Thyroid gland (tissue), 4 donors: Measurements from ENCODE around the gene SIDT1. TPM values are rescaled to one million over a fixed set of nuclear protein-coding genes. Genes with fewer than 3 reads are reported as not detected.

Experiments used
- DNase-seq, 2 donors: peaks; one replicate each; pipeline ENCODE4 v3.0.0-alpha.2; 2019
- H3K27ac ChIP-seq, 3 donors: fragments of 200-600 bp; sonication (generic); 1 replicate in 2 of 3; 2 replicates in 1 of 3; pipeline ENCODE4 v1.5.1; 2016 to 2019; ENCODE audit warnings: mild to moderate bottlenecking in 1 of 3, moderate library complexity in 1 of 3
- H3K27me3 ChIP-seq: fragments of 200-600 bp; sonication (generic); one replicate; pipeline ENCODE4 v1.5.1; 2019
- H3K36me3 ChIP-seq, 2 donors: fragments of 200-600 bp; sonication (generic); one replicate each; pipeline ENCODE4 v1.5.1; 2016 to 2019
- H3K4me1 ChIP-seq, 2 donors: fragments of 200-600 bp; sonication (generic); one replicate each; pipeline ENCODE4 v1.5.1; 2017 to 2019
- H3K4me3 ChIP-seq, 3 donors: fragments of 200-600 bp; sonication (generic); replicated peaks in 1 of 3; 1 replicate in 2 of 3; 2 replicates in 1 of 3; pipeline ENCODE4 v1.5.1; 2016; ENCODE audit warnings: mild to moderate bottlenecking in 1 of 3
- H3K9me3 ChIP-seq: fragments of 200-600 bp; sonication (generic); one replicate; pipeline ENCODE4 v1.5.1; 2017
- POLR2A ChIP-seq, 2 donors: fragments of 450-650 bp; IDR thresholded peaks; one replicate each; pipeline ENCODE4 v1.6.1; 2017; ENCODE audit warnings: antibody characterized with exemption in 2 of 2, mild to moderate bottlenecking in 2 of 2, moderate library complexity in 1 of 2
- WGBS, 2 donors: methylation state at CpG; one replicate each; pipeline ENCODE4 v1.1.5; 2017; 5-methylcytosine and 5-hydroxymethylcytosine counted together
- intact Hi-C: fragments of 100-400 bp; cut with DNase I; formaldehyde crosslinking; loops from one replicate; pipeline ENCODE4 v1.15.1; 2023
- total RNA-seq, 4 donors: library from RNA; depleted of rRNA; stranded (reverse); fragments of >200 nt; gene quantifications; one replicate each; pipeline ENCODE4 v1.2.3, GENCODE V29; 2016
- TF ChIP-seq, protein P1 (sequence below), 6 experiments: fragments of 200-600 bp in 3 of 6; fragments of 450-650 bp in 3 of 6; sonication (generic) in 3 of 6; IDR thresholded peaks; one replicate each; pipeline ENCODE4 v1.5.1; 2016 to 2019; ENCODE audit warnings: antibody characterized with exemption in 6 of 6, mild to moderate bottlenecking in 2 of 6, inconsistent platforms in 1 of 6, moderate library complexity in 1 of 6

Gene SIDT1
- total RNA-seq, 4 donors from 2014 or later, result 0.98 to 3.1 (median 2.6) TPM

DNA sequence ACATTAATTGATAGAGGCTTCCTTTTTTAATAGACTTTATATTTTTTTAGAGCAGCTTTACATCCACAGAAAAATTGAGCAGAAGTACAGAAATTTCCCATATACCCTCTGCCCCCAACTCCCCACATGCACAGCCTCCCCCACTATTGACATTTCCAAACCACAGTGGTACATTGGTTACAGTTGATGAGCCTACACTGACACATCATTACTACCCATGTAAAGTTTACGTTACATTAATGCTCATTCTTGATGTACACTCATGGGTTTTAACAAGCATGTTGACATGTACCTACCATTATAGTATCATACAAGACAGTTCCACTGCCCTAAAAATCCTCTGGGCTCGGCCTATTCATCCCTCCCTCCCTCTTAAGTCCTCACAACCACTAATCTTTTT is 85.4 kb downstream of the SIDT1 start:
- no peak overlapping the region for H3K4me3 ChIP-seq
- intact Hi-C loops, result no loop called here
- no peaks in the 10 kb centered on the region for H3K36me3 ChIP-seq
- H3K4me1 ChIP-seq, result no peaks in the 10 kb centered on the region
- no peak for DNase-seq
- no peak overlapping the region for H3K27ac ChIP-seq
- TF ChIP-seq POLR2A (IDR thresholded peaks at IDR 0.05), result no peak
- TF ChIP-seq, protein P1, sequence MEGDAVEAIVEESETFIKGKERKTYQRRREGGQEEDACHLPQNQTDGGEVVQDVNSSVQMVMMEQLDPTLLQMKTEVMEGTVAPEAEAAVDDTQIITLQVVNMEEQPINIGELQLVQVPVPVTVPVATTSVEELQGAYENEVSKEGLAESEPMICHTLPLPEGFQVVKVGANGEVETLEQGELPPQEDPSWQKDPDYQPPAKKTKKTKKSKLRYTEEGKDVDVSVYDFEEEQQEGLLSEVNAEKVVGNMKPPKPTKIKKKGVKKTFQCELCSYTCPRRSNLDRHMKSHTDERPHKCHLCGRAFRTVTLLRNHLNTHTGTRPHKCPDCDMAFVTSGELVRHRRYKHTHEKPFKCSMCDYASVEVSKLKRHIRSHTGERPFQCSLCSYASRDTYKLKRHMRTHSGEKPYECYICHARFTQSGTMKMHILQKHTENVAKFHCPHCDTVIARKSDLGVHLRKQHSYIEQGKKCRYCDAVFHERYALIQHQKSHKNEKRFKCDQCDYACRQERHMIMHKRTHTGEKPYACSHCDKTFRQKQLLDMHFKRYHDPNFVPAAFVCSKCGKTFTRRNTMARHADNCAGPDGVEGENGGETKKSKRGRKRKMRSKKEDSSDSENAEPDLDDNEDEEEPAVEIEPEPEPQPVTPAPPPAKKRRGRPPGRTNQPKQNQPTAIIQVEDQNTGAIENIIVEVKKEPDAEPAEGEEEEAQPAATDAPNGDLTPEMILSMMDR (IDR thresholded peaks at IDR 0.05), result no peak
- no peaks in the 10 kb centered on the region for H3K9me3 ChIP-seq
- 89% methylated on average over 2 of the region's 2 CpGs for WGBS, 2 donors
- no peaks in the 10 kb centered on the region for H3K27me3 ChIP-seq

DNA sequence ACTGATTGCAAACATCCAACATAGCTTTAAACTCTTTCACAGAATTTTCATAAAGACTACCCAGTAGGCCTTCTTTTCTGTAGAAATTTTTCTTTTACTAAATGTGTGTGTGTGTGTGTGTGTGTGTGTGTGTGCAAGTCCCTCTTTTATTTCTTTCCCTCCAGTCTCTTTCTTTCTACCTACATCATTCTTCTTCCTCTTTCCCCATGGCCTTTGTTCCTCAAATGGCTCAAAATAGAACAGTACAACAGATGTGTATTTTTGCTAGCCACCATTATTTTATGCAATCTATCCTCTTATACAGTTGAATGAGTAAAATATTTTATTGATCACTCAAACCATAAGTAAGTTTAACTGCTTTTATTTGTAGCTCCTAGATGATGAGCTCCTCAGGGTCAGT is 87.7 kb downstream of the SIDT1 start:
- no peaks in the 10 kb centered on the region for H3K27me3 ChIP-seq
- no peak overlapping the region for H3K4me3 ChIP-seq
- no peaks in the 10 kb centered on the region for H3K9me3 ChIP-seq
- no peaks in the 10 kb centered on the region for H3K36me3 ChIP-seq
- no peak for DNase-seq
- H3K27ac ChIP-seq, result no peak overlapping the region
- intact Hi-C loops, result loop anchor here (10.0 kb wide), 1 partner anchor 125 kb away; no protein-coding TSS in a partner anchor
- no peak for TF ChIP-seq POLR2A (IDR thresholded peaks at IDR 0.05)
- TF ChIP-seq, protein P1 (IDR thresholded peaks at IDR 0.05), result no peak
- no peaks in the 10 kb centered on the region for H3K4me1 ChIP-seq

DNA sequence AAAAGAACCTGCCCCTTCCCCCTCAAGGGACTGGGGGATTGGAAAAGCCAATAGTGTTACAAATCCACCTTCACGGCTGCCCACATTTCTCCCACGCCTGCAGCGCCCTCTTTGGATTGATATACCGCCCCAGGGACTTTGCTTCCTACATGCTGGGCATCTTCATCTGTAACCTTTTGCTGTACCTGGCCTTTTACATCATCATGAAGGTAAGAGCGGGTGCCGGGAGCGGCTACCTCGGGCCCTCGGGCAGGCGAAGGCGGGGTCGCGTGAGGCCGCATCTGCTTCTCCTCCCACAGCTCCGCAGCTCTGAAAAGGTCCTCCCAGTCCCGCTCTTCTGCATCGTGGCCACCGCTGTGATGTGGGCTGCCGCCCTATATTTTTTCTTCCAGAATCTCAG is 91.0 kb downstream of the SIDT1 start:
- WGBS, 2 donors, result 27 to 35% methylated on average over 19 of the region's 19 CpGs
- no peak for DNase-seq
- TF ChIP-seq, protein P1 (IDR thresholded peaks at IDR 0.05), result no peak
- Histone ChIP-seq H3K9me3 (no peaks in the 10 kb centered on the region), H3K4me3 (no peak overlapping the region), H3K4me1 (no peaks in the 10 kb centered on the region), H3K27me3 (no peaks in the 10 kb centered on the region), H3K27ac (no peak overlapping the region), H3K36me3 (no peaks in the 10 kb centered on the region)
- intact Hi-C loops, result loop anchor here (10.0 kb wide), 1 partner anchor 129 kb away; no protein-coding TSS in a partner anchor

DNA sequence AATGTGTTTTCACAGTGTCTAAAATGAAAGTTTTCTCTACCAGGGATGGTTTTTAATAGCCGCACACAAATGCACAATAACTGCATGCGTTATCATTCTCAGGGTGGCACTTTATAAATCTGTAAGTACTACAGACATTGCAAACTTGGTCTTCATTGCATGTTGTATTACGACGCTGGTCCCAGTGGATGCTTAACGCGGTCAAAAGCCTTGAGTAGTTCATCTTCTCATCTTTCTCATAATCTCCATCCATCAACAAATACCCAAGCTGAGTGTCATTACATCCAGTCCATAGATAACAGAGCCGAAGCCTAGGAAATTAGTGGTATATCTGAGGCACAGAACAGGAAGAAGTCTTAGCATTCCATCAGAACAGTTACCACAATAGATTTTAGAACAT is 91.5 kb downstream of the SIDT1 start:
- no peak overlapping the region for H3K27ac ChIP-seq
- no peaks in the 10 kb centered on the region for H3K36me3 ChIP-seq
- no peaks in the 10 kb centered on the region for H3K27me3 ChIP-seq
- H3K4me3 ChIP-seq, result no peak overlapping the region
- TF ChIP-seq, protein P1 (IDR thresholded peaks at IDR 0.05), result no peak
- H3K4me1 ChIP-seq, result no peaks in the 10 kb centered on the region
- WGBS, 2 donors, result 87 to 88% methylated on average over 7 of the region's 7 CpGs
- H3K9me3 ChIP-seq, result no peaks in the 10 kb centered on the region
- DNase-seq, result no peak
- intact Hi-C loops, result loop anchor here (10.0 kb wide), 1 partner anchor 129 kb away; no protein-coding TSS in a partner anchor

DNA sequence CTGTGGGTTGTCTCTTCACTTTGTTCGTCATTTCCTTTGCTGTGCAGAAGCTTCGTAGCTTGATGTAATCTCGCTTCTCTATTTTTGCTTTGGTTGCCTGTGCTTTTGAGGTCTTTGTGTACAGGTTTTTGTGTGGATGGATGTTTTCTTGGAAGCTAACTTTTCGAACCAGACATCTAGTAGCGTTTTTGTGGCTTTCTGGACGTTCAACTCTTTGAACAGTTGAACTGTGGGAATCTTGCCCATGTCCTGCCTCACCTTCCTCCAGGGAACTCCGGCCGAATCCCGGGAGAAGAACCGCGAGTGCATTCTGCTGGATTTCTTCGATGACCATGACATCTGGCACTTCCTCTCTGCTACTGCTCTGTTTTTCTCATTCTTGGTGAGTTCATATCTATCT is 93.5 kb downstream of the SIDT1 start:
- H3K27me3 ChIP-seq, result no peaks in the 10 kb centered on the region
- H3K9me3 ChIP-seq, result no peaks in the 10 kb centered on the region
- 65 to 79% methylated on average over 12 of the region's 12 CpGs for WGBS, 2 donors
- intact Hi-C loops, result loop anchor here (10.0 kb wide), 1 partner anchor 131 kb away; no protein-coding TSS in a partner anchor
- no peaks in the 10 kb centered on the region for H3K36me3 ChIP-seq
- no peak overlapping the region for H3K27ac ChIP-seq
- DNase-seq, result no peak
- peaks cover 0 to 11% of the 10 kb centered on the region in 2 donors for H3K4me1 ChIP-seq
- no peak overlapping the region for H3K4me3 ChIP-seq
- TF ChIP-seq, protein P1 (IDR thresholded peaks at IDR 0.05), result no peak
- no peak for TF ChIP-seq POLR2A (IDR thresholded peaks at IDR 0.05)
